SU-DHL-6 (cell line): ENCODE results near the gene TMEM232.

ENCODE experiments used
- H2AFZ ChIP-seq: fragments of 200-600 bp; sonication (generic); 2 replicates; pipeline ENCODE4 v1.6.1; 2014; ENCODE audit warnings: low read depth, mild to moderate bottlenecking, moderate library complexity, mixed read lengths, antibody characterized with exemption, low read length; ENCODE audit not compliant: severe bottlenecking
- H3F3A ChIP-seq: fragments of 200-600 bp; shearing (Covaris generic); 2 replicates; pipeline ENCODE4 v1.6.0; 2016; ENCODE audit warnings: antibody characterized with exemption, mild to moderate bottlenecking; ENCODE audit not compliant: insufficient read depth
- H3K27ac ChIP-seq: fragments of 200-600 bp; sonication (generic); 2 replicates; pipeline ENCODE4 v1.5.1; 2016; ENCODE audit warnings: low read depth, mild to moderate bottlenecking, low read length, moderate library complexity, mixed read lengths
- H3K27me3 ChIP-seq: fragments of 200-600 bp; sonication (generic), shearing (Covaris generic); 2 replicates; pipeline ENCODE4 v1.6.0; 2014; ENCODE audit warnings: mild to moderate bottlenecking, low read length
- H3K36me3 ChIP-seq: fragments of 200-600 bp; sonication (generic); 2 replicates; pipeline ENCODE4 v1.6.1; 2014; ENCODE audit warnings: mild to moderate bottlenecking, low read length, mixed read lengths
- H3K4me2 ChIP-seq: fragments of 300-600, 200-600 bp; shearing (Covaris generic), sonication (generic); 2 replicates; pipeline ENCODE4 v1.6.0; 2014; ENCODE audit warnings: low read length, low read depth, mild to moderate bottlenecking; ENCODE audit not compliant: poor library complexity, severe bottlenecking
- H3K4me3 ChIP-seq: fragments of 200-600 bp; sonication (generic); 2 replicates; pipeline ENCODE4 v1.5.1; 2014; ENCODE audit warnings: antibody characterized with exemption, low read length, mild to moderate bottlenecking, mixed read lengths; ENCODE audit not compliant: insufficient read depth, poor library complexity, severe bottlenecking
- H3K79me2 ChIP-seq: fragments of 200-600 bp; sonication (generic); 2 replicates; pipeline ENCODE4 v1.6.1; 2014; ENCODE audit warnings: mild to moderate bottlenecking, low read length, moderate library complexity; ENCODE audit not compliant: insufficient read depth
- H3K9ac ChIP-seq: fragments of 200-600 bp; sonication (generic); 2 replicates; pipeline ENCODE4 v1.7.0; 2014; ENCODE audit warnings: mild to moderate bottlenecking, low read length
- H3K9me2 ChIP-seq: fragments of 200-600 bp; sonication (generic); replicated peaks from 2 replicates; pipeline ENCODE4 v1.6.1; 2014; ENCODE audit warnings: low read length; ENCODE audit not compliant: insufficient read depth
- H3K9me3 ChIP-seq: fragments of 200-600 bp; sonication (generic); 2 replicates; pipeline ENCODE4 v1.6.1; 2014; ENCODE audit warnings: low read length, mixed read lengths; ENCODE audit not compliant: insufficient read depth
- H4K20me1 ChIP-seq: fragments of 200-600 bp; sonication (generic); 2 replicates; pipeline ENCODE4 v1.6.1; 2014; ENCODE audit warnings: low read depth, mild to moderate bottlenecking, antibody characterized with exemption, low read length, moderate library complexity, mixed read lengths
- EZH2phosphoT487 ChIP-seq: fragments of 200-600 bp; sonication (generic), shearing (Covaris generic); conservative IDR thresholded peaks from 2 replicates; pipeline ENCODE4 v1.6.1; 2018; ENCODE audit warnings: mild to moderate bottlenecking, antibody characterized with exemption, low read length, moderate library complexity, mixed read lengths
- TF ChIP-seq, protein P1 (sequence below): fragments of 200-600 bp; sonication (generic); IDR thresholded peaks from one replicate; pipeline ENCODE4 v1.5.1; 2017; ENCODE audit warnings: antibody characterized with exemption, mild to moderate bottlenecking, low read length, moderate library complexity; ENCODE audit not compliant: insufficient read depth, poor library complexity, severe bottlenecking

Gene TMEM232

GRCh38 chr5:110594866-110595265 lies 131.6 kb downstream of the TMEM232 start:
- Histone ChIP-seq H3K4me3 (no peak overlapping the region), H3K79me2 (no peaks in the 10 kb centered on the region), H3K27me3 (no peaks in the 10 kb centered on the region), H3K36me3 (no peaks in the 10 kb centered on the region), H3F3A (no peaks in the 10 kb centered on the region), H3K9ac (no peak overlapping the region), H3K4me2 (no peak overlapping the region), H3K9me2 (no peaks in the 10 kb centered on the region), H3K9me3 (no peaks in the 10 kb centered on the region), H3K27ac (no peak overlapping the region), H2AFZ (no peak overlapping the region), H4K20me1 (no peaks in the 10 kb centered on the region)
- no peak for TF ChIP-seq EZH2phosphoT487

- Histone ChIP-seq H2AFZ (no peak overlapping the region), H3K27me3 (no peaks in the 10 kb centered on the region), H3K4me2 (no peak overlapping the region), H3K9me3 (no peaks in the 10 kb centered on the region), H3K27ac (no peak overlapping the region), H3K79me2 (no peaks in the 10 kb centered on the region), H4K20me1 (no peaks in the 10 kb centered on the region), H3K9me2 (no peaks in the 10 kb centered on the region), H3K36me3 (no peaks in the 10 kb centered on the region), H3K9ac (no peak overlapping the region), H3K4me3 (no peak overlapping the region), H3F3A (no peaks in the 10 kb centered on the region)
- TF ChIP-seq EZH2phosphoT487, result no peak
- TF ChIP-seq, protein P1, sequence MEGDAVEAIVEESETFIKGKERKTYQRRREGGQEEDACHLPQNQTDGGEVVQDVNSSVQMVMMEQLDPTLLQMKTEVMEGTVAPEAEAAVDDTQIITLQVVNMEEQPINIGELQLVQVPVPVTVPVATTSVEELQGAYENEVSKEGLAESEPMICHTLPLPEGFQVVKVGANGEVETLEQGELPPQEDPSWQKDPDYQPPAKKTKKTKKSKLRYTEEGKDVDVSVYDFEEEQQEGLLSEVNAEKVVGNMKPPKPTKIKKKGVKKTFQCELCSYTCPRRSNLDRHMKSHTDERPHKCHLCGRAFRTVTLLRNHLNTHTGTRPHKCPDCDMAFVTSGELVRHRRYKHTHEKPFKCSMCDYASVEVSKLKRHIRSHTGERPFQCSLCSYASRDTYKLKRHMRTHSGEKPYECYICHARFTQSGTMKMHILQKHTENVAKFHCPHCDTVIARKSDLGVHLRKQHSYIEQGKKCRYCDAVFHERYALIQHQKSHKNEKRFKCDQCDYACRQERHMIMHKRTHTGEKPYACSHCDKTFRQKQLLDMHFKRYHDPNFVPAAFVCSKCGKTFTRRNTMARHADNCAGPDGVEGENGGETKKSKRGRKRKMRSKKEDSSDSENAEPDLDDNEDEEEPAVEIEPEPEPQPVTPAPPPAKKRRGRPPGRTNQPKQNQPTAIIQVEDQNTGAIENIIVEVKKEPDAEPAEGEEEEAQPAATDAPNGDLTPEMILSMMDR, result peak; percentile 15
Observed at GRCh38 chr5:110590187-110590586, 136.3 kb downstream of the TMEM232 start.

DNA sequence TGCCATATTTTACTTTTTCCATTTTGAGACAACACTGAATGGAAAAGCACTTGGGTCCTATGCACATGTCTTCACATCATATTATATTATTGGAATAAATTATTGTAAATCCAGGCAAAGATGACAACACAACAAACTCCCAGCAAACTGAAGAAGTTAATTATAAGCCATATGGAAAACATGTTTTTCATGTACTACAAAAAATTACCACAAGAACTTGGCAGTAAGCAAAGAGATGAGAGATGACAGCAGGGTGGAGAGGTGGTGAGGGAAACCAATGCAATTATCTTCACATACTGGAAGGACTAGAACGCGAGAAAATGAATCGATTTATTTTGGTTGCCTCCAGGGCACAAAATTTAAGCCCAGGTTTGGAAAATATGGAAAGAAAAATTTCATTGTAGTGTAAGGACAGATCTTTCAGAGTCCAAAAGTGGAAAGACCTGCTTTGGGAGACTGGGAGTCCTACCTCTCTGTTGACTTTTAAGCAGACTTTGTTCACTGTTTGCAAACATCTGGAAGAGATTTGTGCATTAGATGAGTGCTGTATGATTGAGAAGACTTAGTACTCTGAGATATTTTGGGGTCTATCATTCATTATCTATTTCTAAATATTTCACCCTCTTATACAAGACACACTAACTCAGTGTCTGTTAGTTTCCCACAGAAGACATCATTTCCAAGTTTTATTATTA lies 138.0 kb downstream of the TMEM232 start:
- Histone ChIP-seq H3F3A (no peaks in the 10 kb centered on the region), H3K36me3 (no peaks in the 10 kb centered on the region), H3K27me3 (no peaks in the 10 kb centered on the region), H3K4me2 (no peak overlapping the region), H3K79me2 (no peaks in the 10 kb centered on the region), H3K27ac (no peak overlapping the region), H4K20me1 (no peaks in the 10 kb centered on the region), H3K9me2 (no peaks in the 10 kb centered on the region), H2AFZ (no peak overlapping the region), H3K9me3 (no peaks in the 10 kb centered on the region), H3K4me3 (no peak overlapping the region), H3K9ac (no peak overlapping the region)
- TF ChIP-seq EZH2phosphoT487, result no peak
- TF ChIP-seq, protein P1, result no peak

GRCh38 chr5:110580625-110581024 lies 145.8 kb downstream of the TMEM232 start:
- no peaks in the 10 kb centered on the region for H3K27me3 ChIP-seq
- no peak overlapping the region for H2AFZ ChIP-seq
- H3K79me2 ChIP-seq, result no peaks in the 10 kb centered on the region
- no peaks in the 10 kb centered on the region for H3K36me3 ChIP-seq
- no peaks in the 10 kb centered on the region for H3K9me3 ChIP-seq
- no peak overlapping the region for H3K27ac ChIP-seq
- H3K9me2 ChIP-seq, result no peaks in the 10 kb centered on the region
- no peak overlapping the region for H3K4me2 ChIP-seq
- TF ChIP-seq EZH2phosphoT487, result no peak
- TF ChIP-seq, protein P1, result no peak
- H3F3A ChIP-seq, result no peaks in the 10 kb centered on the region
- H3K9ac ChIP-seq, result no peak overlapping the region
- H4K20me1 ChIP-seq, result no peaks in the 10 kb centered on the region
- H3K4me3 ChIP-seq, result no peak overlapping the region
